K562 (cell line): ENCODE results near the gene PLAGL1. TPM values are rescaled to one million over a fixed set of nuclear protein-coding genes. Genes with fewer than 3 reads are reported as not detected.

ENCODE experiments used
- ATAC-seq: fragments of 200-7000 bp; cut with Tn5 transposase; 3 replicates; pipeline ENCODE4 v1.9.1; 2020; ENCODE audit warnings: moderate library complexity
- BruUV-seq: library from RNA; stranded (reverse); fragments of 400-500 nt; replicated peaks from 2 replicates; lab custom pipeline; 2021; lab: Mats Ljungman, UMichigan
- CTCF ChIA-PET: fragments of 300-600 bp; formaldehyde crosslinking; extraction: SDS; loops from one replicate; lab custom pipeline; 2021; ENCODE audit warnings: low intra/inter-chr PET ratio; lab: Yijun Ruan, JAX
- POLR2A ChIA-PET: fragments of 300-600, 350-650 bp; sonication (Branson Sonifier 250); formaldehyde crosslinking; extraction: SDS; loops from one replicate; lab custom pipeline; 2021; ENCODE audit warnings: antibody characterized with exemption, inconsistent platforms; lab: Yijun Ruan, JAX
- DNase-seq, 4 experiments: peaks; one replicate each; pipeline versions ENCODE4 v3.0.0 to v3.0.0-alpha.2; 2011 to 2018; ENCODE audit warnings: low spot score in 3 of 4, mixed read lengths in 3 of 4; ENCODE audit errors: extremely low read depth in 1 of 4
- FAIRE-seq: peaks from 2 replicates; lab custom pipeline; 2011; peaks lifted over from hg19 to GRCh38; lab: Jason Lieb, UNC
- H2AFZ ChIP-seq: 2 replicates; pipeline ENCODE4 v1.6.0; 2011; ENCODE audit warnings: low read depth, low read length, control low read depth, inconsistent platforms
- H3K27ac ChIP-seq: fragments of 200-600 bp; 3 replicates; pipeline ENCODE4 v1.8.0; 2011; ENCODE audit warnings: low read depth, mild to moderate bottlenecking, control low read depth, inconsistent platforms, low read length, moderate library complexity, mixed read lengths; ENCODE audit errors: extremely low read depth
- H3K27me3 ChIP-seq, 2 experiments: fragments of 300-600 bp in 1 of 2; 2 replicates in 1 of 2; 3 replicates in 1 of 2; pipeline versions ENCODE4 v1.6.0 to v1.8.0; 2011; ENCODE audit warnings: inconsistent platforms in 2 of 2, low read length in 2 of 2, mild to moderate bottlenecking in 1 of 2, mixed read lengths in 1 of 2, moderate library complexity in 1 of 2; ENCODE audit not compliant: control insufficient read depth in 2 of 2, insufficient read depth in 2 of 2
- H3K36me3 ChIP-seq: fragments of 300-600 bp; 3 replicates; pipeline ENCODE4 v1.8.0; 2011; ENCODE audit warnings: mild to moderate bottlenecking, low read length, inconsistent platforms; ENCODE audit not compliant: control insufficient read depth, insufficient read depth
- H3K4me1 ChIP-seq, 2 experiments: fragments of 200-600 bp in 1 of 2; replicated peaks in 1 of 2; 2 replicates in 1 of 2; 3 replicates in 1 of 2; pipeline versions ENCODE4 v1.5.1 to v1.8.0; 2011; ENCODE audit warnings: inconsistent platforms in 2 of 2, low read length in 2 of 2, mild to moderate bottlenecking in 1 of 2, mixed read lengths in 1 of 2, moderate library complexity in 1 of 2; ENCODE audit not compliant: control insufficient read depth in 2 of 2, insufficient read depth in 2 of 2
- H3K4me2 ChIP-seq: 2 replicates; pipeline ENCODE4 v1.6.1; 2011; ENCODE audit warnings: low read length, control low read depth, inconsistent platforms, mixed read lengths; ENCODE audit not compliant: insufficient read depth
- H3K4me3 ChIP-seq: fragments of 200-600 bp; sonication (generic), shearing (Covaris generic); 2 replicates; pipeline ENCODE4 v1.5.1; 2016; ENCODE audit warnings: control low read depth, inconsistent platforms
- H3K79me2 ChIP-seq: fragments of 200-600 bp; 3 replicates; pipeline ENCODE4 v1.8.0; 2011; ENCODE audit warnings: low read length, inconsistent platforms; ENCODE audit not compliant: control insufficient read depth, insufficient read depth
- H3K9ac ChIP-seq, 2 experiments: 2 replicates each; pipeline versions ENCODE4 v1.6.0 to v1.6.1; 2011; ENCODE audit warnings: low read depth in 2 of 2, low read length in 2 of 2, control low read depth in 1 of 2, inconsistent platforms in 1 of 2, mild to moderate bottlenecking in 1 of 2, mixed read lengths in 1 of 2; ENCODE audit not compliant: insufficient read depth in 1 of 2
- H3K9me1 ChIP-seq: one replicate; pipeline ENCODE4 v1.6.0; 2011; ENCODE audit warnings: inconsistent platforms, mild to moderate bottlenecking, low read length, moderate library complexity; ENCODE audit not compliant: control insufficient read depth, insufficient read depth
- H3K9me3 ChIP-seq: replicated peaks from 2 replicates; pipeline ENCODE4 v1.5.1; 2011; ENCODE audit warnings: low read depth, low read length, inconsistent platforms; ENCODE audit not compliant: control insufficient read depth, insufficient read depth
- H4K20me1 ChIP-seq: replicated peaks from 2 replicates; pipeline ENCODE4 v1.6.1; 2011; ENCODE audit warnings: low read length, inconsistent platforms, mixed read lengths; ENCODE audit not compliant: control insufficient read depth, insufficient read depth
- PHF20 ChIP-seq: fragments of 450-650 bp; IDR thresholded peaks from 2 replicates; pipeline ENCODE4 v1.6.1; 2018; ENCODE audit not compliant: partially characterized antibody
- THRA ChIP-seq: fragments of 450-650 bp; IDR thresholded peaks from 2 replicates; pipeline ENCODE4 v1.6.1; 2017; ENCODE audit warnings: mild to moderate bottlenecking, moderate library complexity
- U2AF1 ChIP-seq: fragments of 200-400 bp; formaldehyde crosslinking; optimal IDR thresholded peaks from 2 replicates; pipeline ENCODE3; 2017; ENCODE audit warnings: mild to moderate bottlenecking, low read depth, low read length, moderate library complexity
- WGBS: fragments of 100-300 bp; shearing (Covaris generic); methylation state at CpG from one replicate; pipeline ENCODE4 v1.1.6; 2016; ENCODE audit warnings: low coverage, mixed read lengths; ENCODE audit not compliant: insufficient coverage; ENCODE audit errors: missing lambda C conversion rate; 5-methylcytosine and 5-hydroxymethylcytosine counted together
- in situ Hi-C: fragments of 300-500 bp; cut with MboI; formaldehyde crosslinking; loops from 4 replicates; pipeline ENCODE4 v1.15.0; 2018; ENCODE audit warnings: inconsistent platforms, mixed read lengths
- intact Hi-C: fragments of 100-400 bp; cut with micrococcal nuclease; formaldehyde crosslinking; loops from 2 replicates; pipeline ENCODE4 v1.14.2; 2022
- polyA plus RNA-seq, 8 experiments: library from polyadenylated mRNA; depleted of rRNA in 4 of 8; stranded (reverse) in 5 of 8; unstranded in 3 of 8; fragments of >200 nt; fragmentation: Nextera tagmentation in 2 of 8; fragmentation: Illumina TruSeq in 1 of 8; extraction: Ambion mirVana in 2 of 8; extraction: Trizol in 1 of 8; gene quantifications; 2 replicates each; pipeline versions ENCODE4 v1.2.1 to v1.2.3, GENCODE V29; 2011 to 2014; ENCODE audit warnings: inconsistent platforms in 1 of 8, missing spikeins in 1 of 8
- total RNA-seq, 7 experiments: library from RNA; depleted of rRNA in 6 of 7; stranded (reverse); fragments of >200 nt in 6 of 7; fragmentation: Illumina TruSeq in 2 of 7; extraction: Trizol in 2 of 7; gene quantifications; 2 replicates each; pipeline versions ENCODE4 v1.2.1 to v1.2.3, GENCODE V29; 2011 to 2021; ENCODE audit warnings: low replicate concordance in 1 of 7

The PLAGL1 gene
- total and polyA plus RNA-seq, 9 of the 15 experiments (the other 6 are each of a cell fraction or from before 2014, with no cell fraction given): 4.9 to 29.6 (median 13.2) TPM

- no peak overlapping the region for H3K9ac ChIP-seq
- TF ChIP-seq PHF20 (no peak), THRA (no peak), U2AF1 (no peak)
Measured at GRCh38 chr6:143974089-143974488, 34.0 kb downstream of the PLAGL1 start.

More at GRCh38 chr6:143974089-143974488, 34.0 kb downstream of the PLAGL1 start:
- Histone ChIP-seq H3K27ac (no peak overlapping the region), H3K4me2 (no peak overlapping the region), H3K4me1 (peaks cover 5 to 36% of the 10 kb centered on the region in 2 experiments), H3K9me3 (no peaks in the 10 kb centered on the region), H4K20me1 (no peaks in the 10 kb centered on the region), H2AFZ (no peak overlapping the region), H3K9me1 (no peaks in the 10 kb centered on the region), H3K36me3 (no peaks in the 10 kb centered on the region), H3K79me2 (no peaks in the 10 kb centered on the region), H3K27me3 (no peaks in the 10 kb centered on the region), H3K4me3 (no peak overlapping the region)
- whole genome bisulfite sequencing: 38% methylated on average over 8 of the region's 8 CpGs
- in situ Hi-C loops (no loop called here), intact Hi-C loops (no loop called here)
- no peak for FAIRE-seq
- no peak for ATAC-seq
- BruUV-seq: no TSS peak
- no peak for DNase-seq
- ChIA-PET POLR2A (interaction anchor here (0.8 kb wide), 1 partner anchor 100 kb away, joined by 3 read pairs; no protein-coding TSS in a partner anchor), CTCF (no interaction called here)
